ENCODE data around the gene ZC2HC1B.

DNA sequence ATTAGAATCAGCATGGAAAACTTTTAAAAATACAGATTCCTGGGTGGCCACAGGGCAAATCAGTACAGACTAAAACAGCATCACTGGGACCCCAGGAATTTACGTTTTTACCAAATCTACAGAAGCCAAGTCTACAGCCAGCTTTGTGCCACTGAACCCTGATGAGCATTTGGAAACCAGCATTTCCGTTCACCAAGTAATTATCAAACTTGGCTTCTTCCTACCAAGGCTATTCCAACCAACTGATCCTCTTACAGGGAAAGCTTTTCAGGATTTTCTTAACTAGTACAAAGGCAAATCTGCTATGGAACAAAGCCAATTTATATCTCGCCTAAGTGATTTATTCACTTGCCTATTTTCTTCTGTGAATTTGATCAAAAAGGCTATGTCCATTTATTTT lies 96.8 kb downstream of the ZC2HC1B start:
- TF ChIP-seq, protein P1, sequence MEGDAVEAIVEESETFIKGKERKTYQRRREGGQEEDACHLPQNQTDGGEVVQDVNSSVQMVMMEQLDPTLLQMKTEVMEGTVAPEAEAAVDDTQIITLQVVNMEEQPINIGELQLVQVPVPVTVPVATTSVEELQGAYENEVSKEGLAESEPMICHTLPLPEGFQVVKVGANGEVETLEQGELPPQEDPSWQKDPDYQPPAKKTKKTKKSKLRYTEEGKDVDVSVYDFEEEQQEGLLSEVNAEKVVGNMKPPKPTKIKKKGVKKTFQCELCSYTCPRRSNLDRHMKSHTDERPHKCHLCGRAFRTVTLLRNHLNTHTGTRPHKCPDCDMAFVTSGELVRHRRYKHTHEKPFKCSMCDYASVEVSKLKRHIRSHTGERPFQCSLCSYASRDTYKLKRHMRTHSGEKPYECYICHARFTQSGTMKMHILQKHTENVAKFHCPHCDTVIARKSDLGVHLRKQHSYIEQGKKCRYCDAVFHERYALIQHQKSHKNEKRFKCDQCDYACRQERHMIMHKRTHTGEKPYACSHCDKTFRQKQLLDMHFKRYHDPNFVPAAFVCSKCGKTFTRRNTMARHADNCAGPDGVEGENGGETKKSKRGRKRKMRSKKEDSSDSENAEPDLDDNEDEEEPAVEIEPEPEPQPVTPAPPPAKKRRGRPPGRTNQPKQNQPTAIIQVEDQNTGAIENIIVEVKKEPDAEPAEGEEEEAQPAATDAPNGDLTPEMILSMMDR (IDR thresholded peaks at IDR 0.05) = no peak
- TF ChIP-seq POLR2A (IDR thresholded peaks at IDR 0.05) = no peak
